Spleen (tissue), 7 donors: ENCODE measurements around the gene LRRC8D.

ENCODE experiments used
- CTCF ChIP-seq, 11 experiments: fragments of 200-600 bp in 7 of 11; fragments of 450-650 bp in 4 of 11; sonication (generic) in 4 of 11; IDR thresholded peaks in 8 of 11; conservative IDR thresholded peaks in 3 of 11; 1 replicate in 7 of 11; 2 replicates in 4 of 11; pipeline versions ENCODE4 v1.4.0 to v1.8.0; 2016 to 2021; ENCODE audit warnings: antibody characterized with exemption in 11 of 11, inconsistent platforms in 4 of 11, mild to moderate bottlenecking in 1 of 11
- POLR2AphosphoS5 ChIP-seq, 3 donors: sonication (generic); formaldehyde crosslinking; IDR thresholded peaks; one replicate each; pipeline ENCODE4 v1.5.1; 2017; ENCODE audit warnings: antibody characterized with exemption in 3 of 3
- donor health status: DM: no; HTN: no; CAD: no; lungs with moderate emphysema.
- donor health status: DM: no; HTN: no; CAD: no.
- donor health status: DM: no; HTN: no; CAD: no.

DNA sequence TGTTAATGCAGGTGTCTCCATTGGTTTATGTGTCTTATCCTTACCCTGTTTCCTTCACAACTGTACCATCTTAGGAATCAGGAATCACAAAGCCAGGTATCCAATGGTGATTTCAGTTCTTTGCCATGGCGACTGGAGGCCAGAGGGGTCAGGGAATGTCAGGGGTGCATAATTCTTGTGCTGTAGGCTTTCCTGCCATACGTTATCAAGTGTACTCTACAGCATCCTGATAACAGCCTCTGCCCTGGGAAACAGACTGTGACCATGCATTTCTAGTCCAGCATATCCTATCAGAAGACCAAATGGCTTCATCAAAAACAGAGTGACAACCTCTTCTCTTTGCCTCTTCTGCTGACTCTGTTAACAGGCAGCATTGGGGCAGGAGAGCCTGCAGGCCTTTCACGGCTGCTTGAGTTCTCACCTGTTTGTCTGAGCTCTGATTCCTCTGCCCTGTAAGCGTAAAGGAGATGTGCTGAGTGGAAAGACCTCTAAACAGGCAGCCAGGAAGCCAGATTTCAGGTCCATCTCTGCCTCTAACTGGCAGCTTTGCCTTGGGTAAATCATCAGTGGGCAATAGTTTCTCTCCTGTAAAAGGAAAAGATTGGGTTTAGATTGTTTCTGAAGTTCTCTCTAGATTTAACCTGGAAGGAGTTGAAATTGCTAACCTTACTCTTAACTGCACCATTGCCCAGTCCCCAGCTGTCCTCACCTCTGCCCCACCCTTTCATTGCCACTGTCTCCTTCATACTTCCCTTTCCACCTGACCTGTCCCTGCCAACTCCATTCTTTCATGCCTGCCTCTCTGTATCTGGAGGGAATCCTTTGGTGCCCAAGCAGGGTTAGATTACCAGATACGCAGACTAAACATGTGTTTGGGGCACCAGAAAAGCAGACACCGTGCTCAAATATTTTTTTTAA is 80.2 kb downstream of the LRRC8D start:
- TF ChIP-seq POLR2AphosphoS5 (IDR thresholded peaks at IDR 0.05) (no peak), CTCF (IDR thresholded peaks at IDR 0.05 in 8 of 11, conservative IDR thresholded peaks at IDR 0.05 in 3 of 11) (no peak)
